SK-N-SH treated with all-trans-retinoic acid at 6 μM for 48 hours (cell line): Measurements from ENCODE around the gene RCAN1.

Experiments
- ATAC-seq: fragments of 200-7000 bp; cut with Tn5 transposase; 3 replicates; pipeline ENCODE4 v1.9.1; 2020; ENCODE audit warnings: mild to moderate bottlenecking, moderate library complexity
- ARNTL ChIP-seq: fragments of 450-650 bp; formaldehyde crosslinking; IDR thresholded peaks from 2 replicates; pipeline ENCODE4 v1.5.0; 2020; ENCODE audit warnings: low read depth, mild to moderate bottlenecking, moderate library complexity, borderline replicate concordance
- BACH2 ChIP-seq: fragments of 250-450 bp; sonication (Bioruptor Pico); IDR thresholded peaks from 2 replicates; pipeline ENCODE4 v1.9.0; 2021; ENCODE audit warnings: mild to moderate bottlenecking, borderline replicate concordance
- CSDC2 ChIP-seq: fragments of 250-450 bp; sonication (Bioruptor Pico); IDR thresholded peaks from 2 replicates; pipeline ENCODE4 v1.5.0; 2020; ENCODE audit warnings: mild to moderate bottlenecking, moderate library complexity
- CSRNP3 ChIP-seq: fragments of 250-450 bp; sonication (Bioruptor Pico); IDR thresholded peaks from 2 replicates; pipeline ENCODE4 v1.5.1; 2021; ENCODE audit warnings: mild to moderate bottlenecking, moderate library complexity
- ESRRG ChIP-seq: fragments of 250-450 bp; sonication (Bioruptor Pico); IDR thresholded peaks from 2 replicates; pipeline ENCODE4 v1.6.1; 2021; ENCODE audit warnings: mild to moderate bottlenecking
- GLIS3 ChIP-seq: fragments of 250-450 bp; sonication (Bioruptor Pico); IDR thresholded peaks from 2 replicates; pipeline ENCODE4 v1.5.0; 2020; ENCODE audit warnings: mild to moderate bottlenecking, moderate library complexity
- ISL1 ChIP-seq: fragments of 250-450 bp; sonication (Bioruptor Pico); IDR thresholded peaks from 2 replicates; pipeline ENCODE4 v2.1.2; 2022; ENCODE audit warnings: mild to moderate bottlenecking, moderate library complexity
- OSR1 ChIP-seq: fragments of 250-450 bp; sonication (Bioruptor Pico); IDR thresholded peaks from 2 replicates; pipeline ENCODE4 v1.8.0; 2022; ENCODE audit warnings: moderate library complexity, mild to moderate bottlenecking, inconsistent platforms
- PATZ1 ChIP-seq: fragments of 250-450 bp; sonication (Bioruptor Pico); IDR thresholded peaks from 2 replicates; pipeline ENCODE4 v1.8.0; 2020; ENCODE audit warnings: mild to moderate bottlenecking, moderate library complexity, borderline replicate concordance
- POU6F1 ChIP-seq: fragments of 250-450 bp; sonication (Bioruptor Pico); IDR thresholded peaks from 2 replicates; pipeline ENCODE4 v1.8.0; 2021; ENCODE audit warnings: low read depth, mild to moderate bottlenecking, moderate library complexity, borderline replicate concordance
- PPARA ChIP-seq: fragments of 250-450 bp; sonication (Bioruptor Pico); IDR thresholded peaks from 2 replicates; pipeline ENCODE4 v1.5.0; 2020; ENCODE audit warnings: mild to moderate bottlenecking, borderline replicate concordance
- RARB ChIP-seq: fragments of 250-450 bp; sonication (Bioruptor Pico); IDR thresholded peaks from 2 replicates; pipeline ENCODE4 v1.8.0; 2021; ENCODE audit warnings: mild to moderate bottlenecking, moderate library complexity
- SNAI2 ChIP-seq: fragments of 250-450 bp; sonication (Bioruptor Pico); IDR thresholded peaks from 2 replicates; pipeline ENCODE4 v1.5.0; 2020; ENCODE audit warnings: mild to moderate bottlenecking, moderate library complexity
- TCF4 ChIP-seq: fragments of 250-450 bp; sonication (Bioruptor Pico); IDR thresholded peaks from 2 replicates; pipeline ENCODE4 v1.8.0; 2021; ENCODE audit warnings: mild to moderate bottlenecking, moderate library complexity, borderline replicate concordance
- TOX ChIP-seq: fragments of 250-450 bp; sonication (Bioruptor Pico); IDR thresholded peaks from 2 replicates; pipeline ENCODE4 v1.8.0; 2021; ENCODE audit warnings: mild to moderate bottlenecking, moderate library complexity, borderline replicate concordance
- TSHZ2 ChIP-seq: fragments of 250-450 bp; sonication (Bioruptor Pico); IDR thresholded peaks from 2 replicates; pipeline ENCODE4 v1.5.0; 2020; ENCODE audit warnings: mild to moderate bottlenecking, moderate library complexity
- ZC3H10 ChIP-seq: fragments of 250-450 bp; sonication (Bioruptor Pico); IDR thresholded peaks from 2 replicates; pipeline ENCODE4 v1.5.1; 2021; ENCODE audit warnings: mild to moderate bottlenecking, moderate library complexity
- ZFP3 ChIP-seq: fragments of 250-450 bp; sonication (Bioruptor Pico); IDR thresholded peaks from 2 replicates; pipeline ENCODE4 v1.5.0; 2020; ENCODE audit warnings: mild to moderate bottlenecking, moderate library complexity
- ZFP30 ChIP-seq: fragments of 450-650 bp; formaldehyde crosslinking; IDR thresholded peaks from 2 replicates; pipeline ENCODE4 v1.5.0; 2022; ENCODE audit warnings: mild to moderate bottlenecking, moderate library complexity
- ZNF565 ChIP-seq: fragments of 450-650 bp; formaldehyde crosslinking; conservative IDR thresholded peaks from 2 replicates; pipeline ENCODE4 v1.5.0; 2020; ENCODE audit warnings: low read depth, mild to moderate bottlenecking, moderate library complexity
- ZNF70 ChIP-seq: fragments of 450-650 bp; formaldehyde crosslinking; IDR thresholded peaks from 2 replicates; pipeline ENCODE4 v1.5.0; 2020; ENCODE audit warnings: mild to moderate bottlenecking, moderate library complexity
- ZNF8 ChIP-seq: fragments of 450-650 bp; formaldehyde crosslinking; IDR thresholded peaks from 2 replicates; pipeline ENCODE4 v1.5.0; 2020; ENCODE audit warnings: mild to moderate bottlenecking, moderate library complexity
- TF ChIP-seq, protein P1 (sequence below): fragments of 250-450 bp; sonication (Bioruptor Pico); IDR thresholded peaks from 2 replicates; pipeline ENCODE4 v1.5.1; 2020; ENCODE audit warnings: low read depth, mild to moderate bottlenecking, moderate library complexity

Gene RCAN1

DNA sequence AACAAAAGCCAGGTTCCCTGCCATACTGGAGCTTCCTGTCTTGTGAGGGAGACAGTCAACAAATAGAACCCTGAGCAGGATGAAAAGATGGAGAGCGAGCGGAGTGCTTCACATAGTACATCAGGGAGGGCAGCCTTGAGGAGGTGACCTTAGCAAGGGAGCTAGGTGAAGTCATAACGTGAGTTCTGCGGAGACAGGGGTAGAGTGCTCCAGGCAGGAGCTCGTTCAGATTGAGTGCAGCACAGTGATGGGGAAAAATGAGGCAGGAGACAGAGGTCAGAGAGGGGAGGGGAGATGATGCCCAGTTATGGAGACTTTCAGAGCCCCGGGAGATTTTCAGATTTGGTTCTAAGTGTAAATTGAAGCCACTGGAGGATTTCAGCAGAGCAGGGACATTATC lies 38.6 kb upstream of the RCAN1 start:
- ATAC-seq: no peak
- no peak for TF ChIP-seq BACH2 (CRISPR knock-in tag)
- no peak for TF ChIP-seq ZC3H10 (CRISPR knock-in tag)
- no peak for TF ChIP-seq GLIS3 (CRISPR knock-in tag)
- no peak for TF ChIP-seq ISL1
- TF ChIP-seq TCF4 (CRISPR knock-in tag): no peak
- no peak for TF ChIP-seq TSHZ2
- TF ChIP-seq ARNTL: no peak
- TF ChIP-seq ZFP30: no peak
- no peak for TF ChIP-seq POU6F1
- no peak for TF ChIP-seq TOX (CRISPR knock-in tag)
- no peak for TF ChIP-seq ZNF565 (CRISPR knock-in tag)
- no peak for TF ChIP-seq ZNF70 (CRISPR knock-in tag)
- TF ChIP-seq ZFP3: no peak
- TF ChIP-seq, protein P1, sequence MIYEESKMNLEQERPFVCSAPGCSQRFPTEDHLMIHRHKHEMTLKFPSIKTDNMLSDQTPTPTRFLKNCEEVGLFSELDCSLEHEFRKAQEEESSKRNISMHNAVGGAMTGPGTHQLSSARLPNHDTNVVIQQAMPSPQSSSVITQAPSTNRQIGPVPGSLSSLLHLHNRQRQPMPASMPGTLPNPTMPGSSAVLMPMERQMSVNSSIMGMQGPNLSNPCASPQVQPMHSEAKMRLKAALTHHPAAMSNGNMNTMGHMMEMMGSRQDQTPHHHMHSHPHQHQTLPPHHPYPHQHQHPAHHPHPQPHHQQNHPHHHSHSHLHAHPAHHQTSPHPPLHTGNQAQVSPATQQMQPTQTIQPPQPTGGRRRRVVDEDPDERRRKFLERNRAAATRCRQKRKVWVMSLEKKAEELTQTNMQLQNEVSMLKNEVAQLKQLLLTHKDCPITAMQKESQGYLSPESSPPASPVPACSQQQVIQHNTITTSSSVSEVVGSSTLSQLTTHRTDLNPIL (CRISPR knock-in tag): no peak
- no peak for TF ChIP-seq ZNF8 (CRISPR knock-in tag)
- no peak for TF ChIP-seq PPARA (CRISPR knock-in tag)
- TF ChIP-seq CSRNP3 (CRISPR knock-in tag): no peak
- no peak for TF ChIP-seq OSR1 (CRISPR knock-in tag)
- no peak for TF ChIP-seq SNAI2 (CRISPR knock-in tag)
- TF ChIP-seq PATZ1 (CRISPR knock-in tag): no peak

DNA sequence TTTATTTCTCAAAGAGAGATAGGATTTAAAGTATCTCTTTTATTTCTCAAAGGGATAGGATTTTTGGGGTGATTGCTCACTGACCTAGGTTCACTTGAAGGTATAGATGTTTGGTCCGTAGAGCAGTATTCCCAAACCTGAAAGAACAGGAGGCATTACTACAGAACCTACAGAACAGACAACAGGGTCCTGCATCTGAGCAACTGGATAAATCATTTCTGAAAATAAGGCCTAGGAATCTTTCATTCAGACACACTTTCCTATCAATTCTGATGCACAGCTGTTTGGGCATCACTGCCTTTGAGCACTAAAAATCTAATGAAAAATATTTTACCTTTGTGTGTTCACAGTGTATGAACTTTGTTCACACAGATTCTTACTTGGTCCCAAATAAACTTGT lies 36.7 kb upstream of the RCAN1 start:
- no peak for ATAC-seq
- TF ChIP-seq TSHZ2 (no peak), PATZ1 (CRISPR knock-in tag) (no peak), ISL1 (no peak), TOX (CRISPR knock-in tag) (no peak), CSDC2 (CRISPR knock-in tag) (no peak), CSRNP3 (CRISPR knock-in tag) (no peak), BACH2 (CRISPR knock-in tag) (no peak), RARB (CRISPR knock-in tag) (no peak), POU6F1 (no peak), ZC3H10 (CRISPR knock-in tag) (no peak), ESRRG (no peak), ZFP3 (no peak), GLIS3 (CRISPR knock-in tag) (no peak)
